Ovary (tissue), 3 donors: Measurements from ENCODE around the gene FMNL2.

ENCODE experiments used
- EP300 ChIP-seq: sonication (generic); formaldehyde crosslinking; IDR thresholded peaks from one replicate; pipeline ENCODE4 v1.6.1; 2017; ENCODE audit warnings: antibody characterized with exemption
- POLR2A ChIP-seq: fragments of 450-650 bp; IDR thresholded peaks from one replicate; pipeline ENCODE4 v1.6.1; 2017; ENCODE audit warnings: antibody characterized with exemption, mild to moderate bottlenecking, moderate library complexity
- TF ChIP-seq, protein P1 (sequence below), 3 donors: fragments of 450-650 bp in 2 of 3; fragments of 200-600 bp in 1 of 3; IDR thresholded peaks; one replicate each; pipeline versions ENCODE4 v1.5.1 to v1.8.0; 2016 to 2022; ENCODE audit warnings: antibody characterized with exemption in 3 of 3, mild to moderate bottlenecking in 1 of 3
- donor health status: DM: no; HTN: no; CAD: no.

DNA sequence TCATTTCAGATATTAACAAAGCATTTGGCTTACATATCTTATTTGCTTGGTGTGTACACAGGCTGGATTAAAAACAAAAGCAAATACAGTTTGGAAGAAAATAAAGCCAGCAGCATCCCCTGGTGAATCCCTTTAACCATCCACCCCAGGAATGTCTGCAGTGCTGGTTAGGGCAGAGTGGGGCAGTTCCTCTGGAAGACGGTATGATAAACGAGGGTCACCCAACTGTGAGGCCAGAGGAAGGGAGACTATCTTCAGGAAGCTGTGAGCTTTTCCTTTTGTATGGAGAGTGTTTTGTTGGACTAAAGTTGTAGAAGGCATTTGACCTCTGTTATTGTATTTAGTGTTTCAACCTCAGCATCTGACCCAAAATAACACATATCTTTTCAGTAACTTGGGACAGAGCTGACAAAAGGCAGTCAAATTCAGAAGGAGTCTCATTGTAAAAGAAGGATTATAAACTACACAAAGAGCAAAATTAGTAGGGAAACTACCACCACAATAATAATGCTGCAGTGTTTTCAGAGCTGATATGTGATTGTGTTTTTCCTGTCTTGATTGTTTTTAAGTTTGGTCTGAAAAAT lies 159.1 kb downstream of the FMNL2 start:
- TF ChIP-seq, protein P1, sequence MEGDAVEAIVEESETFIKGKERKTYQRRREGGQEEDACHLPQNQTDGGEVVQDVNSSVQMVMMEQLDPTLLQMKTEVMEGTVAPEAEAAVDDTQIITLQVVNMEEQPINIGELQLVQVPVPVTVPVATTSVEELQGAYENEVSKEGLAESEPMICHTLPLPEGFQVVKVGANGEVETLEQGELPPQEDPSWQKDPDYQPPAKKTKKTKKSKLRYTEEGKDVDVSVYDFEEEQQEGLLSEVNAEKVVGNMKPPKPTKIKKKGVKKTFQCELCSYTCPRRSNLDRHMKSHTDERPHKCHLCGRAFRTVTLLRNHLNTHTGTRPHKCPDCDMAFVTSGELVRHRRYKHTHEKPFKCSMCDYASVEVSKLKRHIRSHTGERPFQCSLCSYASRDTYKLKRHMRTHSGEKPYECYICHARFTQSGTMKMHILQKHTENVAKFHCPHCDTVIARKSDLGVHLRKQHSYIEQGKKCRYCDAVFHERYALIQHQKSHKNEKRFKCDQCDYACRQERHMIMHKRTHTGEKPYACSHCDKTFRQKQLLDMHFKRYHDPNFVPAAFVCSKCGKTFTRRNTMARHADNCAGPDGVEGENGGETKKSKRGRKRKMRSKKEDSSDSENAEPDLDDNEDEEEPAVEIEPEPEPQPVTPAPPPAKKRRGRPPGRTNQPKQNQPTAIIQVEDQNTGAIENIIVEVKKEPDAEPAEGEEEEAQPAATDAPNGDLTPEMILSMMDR (IDR thresholded peaks at IDR 0.05) = no peak
- TF ChIP-seq POLR2A (no peak), EP300 (no peak)
